NCI-H748 (cell line): ENCODE measurements around the gene DAZAP2.

Source experiments
- DNase-seq: peaks from one replicate; lab custom pipeline; 2025; ENCODE audit not compliant: unreplicated experiment; lab: John Stamatoyannopoulos, UW

The DAZAP2 gene

GRCh38 chr12:51238510-51239334 lies at the start of gene DAZAP2:
Gene DAZAP2, plus strand, starts transcription at chr12:51238826. Its CDS starts 82 bp downstream, at chr12:51238908.
- DNase-seq = peak; percentile 97

- DNase-seq = no peak
These were observed 48.8 kb upstream of the DAZAP2 start for GRCh38 chr12:51189790-51190355.

GRCh38 chr12:51190820-51191219 lies 47.8 kb upstream of the DAZAP2 start:
- no peak for DNase-seq

GRCh38 chr12:51191516-51192283 lies 46.9 kb upstream of the DAZAP2 start:
- no peak for DNase-seq

GRCh38 chr12:51192284-51192671 lies 46.3 kb upstream of the DAZAP2 start:
- DNase-seq = no peak

GRCh38 chr12:51195841-51196240 lies 42.8 kb upstream of the DAZAP2 start:
- no peak for DNase-seq

- no peak for DNase-seq
These were observed 42.1 kb upstream of the DAZAP2 start for GRCh38 chr12:51196547-51196946.

- no peak for DNase-seq
These were observed 40.7 kb upstream of the DAZAP2 start for GRCh38 chr12:51197736-51198567.

- DNase-seq = no peak
These were observed 39.9 kb upstream of the DAZAP2 start for GRCh38 chr12:51198568-51199365.

- DNase-seq = no peak
These were observed 39.2 kb upstream of the DAZAP2 start for GRCh38 chr12:51199366-51199945.

- DNase-seq = no peak
These were observed 38.5 kb upstream of the DAZAP2 start for GRCh38 chr12:51200156-51200555.

GRCh38 chr12:51200806-51201205 lies 37.8 kb upstream of the DAZAP2 start:
- DNase-seq = no peak

GRCh38 chr12:51202718-51203117 lies 35.9 kb upstream of the DAZAP2 start:
- peak; percentile 24 for DNase-seq

GRCh38 chr12:51205350-51205749 lies 33.3 kb upstream of the DAZAP2 start:
- DNase-seq = no peak

GRCh38 chr12:51208016-51208660 lies 30.5 kb upstream of the DAZAP2 start:
- no peak for DNase-seq

- no peak for DNase-seq
These were observed 29.4 kb upstream of the DAZAP2 start for GRCh38 chr12:51209259-51209658.

GRCh38 chr12:51210690-51211395 lies 27.8 kb upstream of the DAZAP2 start:
- no peak for DNase-seq

GRCh38 chr12:51214895-51215294 lies 23.7 kb upstream of the DAZAP2 start:
- DNase-seq = no peak

- no peak for DNase-seq
These were observed 22.0 kb upstream of the DAZAP2 start for GRCh38 chr12:51216642-51217041.
